ENCODE data around the gene MEX3B. TPM values are rescaled to one million over a fixed set of nuclear protein-coding genes. Genes with fewer than 3 reads are reported as not detected.

Gene MEX3B
- polyA plus RNA-seq (2013, experiment 1 of 4) = 48.5 TPM
- polyA plus RNA-seq (2013, experiment 2 of 4) = 45.9 TPM
- polyA plus RNA-seq (2013, experiment 3 of 4) = 46.2 TPM
- polyA plus RNA-seq (2013, experiment 4 of 4) = 46.6 TPM

DNA sequence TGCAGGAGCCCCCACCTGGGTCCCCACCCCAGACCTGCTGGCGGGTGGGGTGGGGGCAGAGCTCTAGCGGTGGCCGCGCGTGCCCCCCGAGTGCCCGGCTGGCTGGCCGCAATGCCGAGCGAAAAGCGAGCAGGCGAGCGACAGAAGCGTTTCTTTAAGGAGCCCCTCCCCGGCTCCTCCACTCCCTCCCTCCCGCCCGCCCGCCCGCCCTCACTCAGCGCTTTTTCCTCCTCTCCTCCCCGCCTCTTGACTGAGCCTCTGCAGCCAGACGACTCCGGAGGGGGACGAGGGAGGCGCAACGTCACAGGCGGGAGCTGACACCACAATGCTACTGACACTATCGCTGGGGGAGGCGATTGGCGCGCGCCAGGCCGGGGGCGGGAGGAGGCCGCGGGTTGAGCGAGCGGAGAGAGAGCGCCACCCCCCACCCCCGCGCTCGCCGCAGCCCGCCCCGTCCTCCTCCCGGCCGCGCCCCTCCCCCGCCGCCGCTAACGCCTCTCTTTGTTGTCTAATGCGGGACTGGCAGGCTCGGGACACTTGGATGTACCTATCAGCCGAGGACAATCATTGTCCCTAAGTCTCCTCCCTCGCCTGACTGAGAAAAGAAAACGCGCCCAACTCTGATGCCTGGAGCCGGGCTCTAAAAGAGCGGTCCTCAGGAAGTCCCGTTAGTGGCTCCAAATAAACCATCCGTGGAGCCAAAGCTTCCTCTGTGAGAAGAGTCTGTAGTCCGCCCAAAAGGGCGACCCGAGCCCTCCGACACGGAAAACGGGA lies at the start of gene MEX3B:
MEX3B (minus strand) TSS at position 127 of the 774 bp plus-strand sequence. CDS start 313 bp downstream, outside the sequence.
- Histone ChIP-seq H3K4me1 (ENCODE audit: control insufficient read depth, insufficient read depth, low read length) (peaks cover 17% of the 10 kb centered on the region), H3K27me3 (ENCODE audit: control insufficient read depth, insufficient read depth, low read length, poor library complexity, severe bottlenecking) (peaks cover 5% of the 10 kb centered on the region), H3K9me3 (ENCODE audit: control insufficient read depth, low read length) (no peaks in the 10 kb centered on the region), H3K27ac (ENCODE audit: insufficient read depth, low read depth, low read length, poor library complexity, severe bottlenecking) (peak within 1 kb of the TSS; percentile 98), H3K36me3 (ENCODE audit: control insufficient read depth, insufficient read depth, low read length) (peaks cover 9% of the 10 kb centered on the region), H3K4me3 (ENCODE audit: insufficient read depth, low read depth, low read length) (peak within 1 kb of the TSS; percentile 93)
- WGBS, 2 experiments = 0% methylated on average over 63 of the region's 68 CpGs

GRCh38 chr15:82093774-82094211 lies 48.0 kb upstream of the MEX3B start:
- H3K27ac ChIP-seq (ENCODE audit: insufficient read depth, low read depth, low read length, poor library complexity, severe bottlenecking) = no peak overlapping the region
- H3K27me3 ChIP-seq (ENCODE audit: control insufficient read depth, insufficient read depth, low read length, poor library complexity, severe bottlenecking) = no peaks in the 10 kb centered on the region
- 94 to 96% methylated on average over 13 of the region's 13 CpGs for WGBS, 2 experiments
- H3K36me3 ChIP-seq (ENCODE audit: control insufficient read depth, insufficient read depth, low read length) = no peaks in the 10 kb centered on the region
- no peaks in the 10 kb centered on the region for H3K9me3 ChIP-seq (ENCODE audit: control insufficient read depth, low read length)
- no peak overlapping the region for H3K4me3 ChIP-seq (ENCODE audit: insufficient read depth, low read depth, low read length)
- no peaks in the 10 kb centered on the region for H3K4me1 ChIP-seq (ENCODE audit: control insufficient read depth, insufficient read depth, low read length)

GRCh38 chr15:82093325-82093724 lies 47.5 kb upstream of the MEX3B start:
- no peaks in the 10 kb centered on the region for H3K27me3 ChIP-seq (ENCODE audit: control insufficient read depth, insufficient read depth, low read length, poor library complexity, severe bottlenecking)
- no peak overlapping the region for H3K4me3 ChIP-seq (ENCODE audit: insufficient read depth, low read depth, low read length)
- H3K4me1 ChIP-seq (ENCODE audit: control insufficient read depth, insufficient read depth, low read length) = no peaks in the 10 kb centered on the region
- H3K27ac ChIP-seq (ENCODE audit: insufficient read depth, low read depth, low read length, poor library complexity, severe bottlenecking) = no peak overlapping the region
- no peaks in the 10 kb centered on the region for H3K9me3 ChIP-seq (ENCODE audit: control insufficient read depth, low read length)
- WGBS, 2 experiments = 92 to 95% methylated on average over 5 of the region's 5 CpGs
- H3K36me3 ChIP-seq (ENCODE audit: control insufficient read depth, insufficient read depth, low read length) = no peaks in the 10 kb centered on the region

DNA sequence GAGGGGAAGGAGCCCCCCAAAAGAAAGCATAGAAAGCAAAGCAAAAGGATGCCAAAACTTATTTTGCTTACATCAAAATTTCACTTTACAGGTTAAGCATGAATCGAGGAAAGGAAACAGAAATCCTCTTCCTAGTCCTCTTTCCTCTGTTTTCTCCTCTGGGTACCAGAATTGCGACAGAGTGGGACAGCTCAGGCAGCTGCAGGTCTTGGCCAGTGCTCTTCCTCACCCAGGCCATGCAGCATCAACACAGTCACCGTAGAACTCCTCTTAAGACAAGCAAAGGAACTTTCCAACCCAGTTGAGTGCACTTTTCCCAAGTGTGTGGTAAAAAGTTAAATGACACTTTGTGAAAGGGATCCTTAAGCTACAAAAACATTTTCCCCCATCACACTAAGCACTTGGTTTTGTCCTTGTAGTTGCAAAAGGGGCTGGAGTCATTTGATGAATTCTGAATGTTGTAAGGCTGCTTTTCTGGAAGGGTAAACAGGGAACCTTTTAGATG lies 45.9 kb upstream of the MEX3B start:
- no peak overlapping the region for H3K4me3 ChIP-seq (ENCODE audit: insufficient read depth, low read depth, low read length)
- WGBS, 2 experiments = 91 to 92% methylated on average over 3 of the region's 3 CpGs
- no peaks in the 10 kb centered on the region for H3K4me1 ChIP-seq (ENCODE audit: control insufficient read depth, insufficient read depth, low read length)
- H3K36me3 ChIP-seq (ENCODE audit: control insufficient read depth, insufficient read depth, low read length) = no peaks in the 10 kb centered on the region
- no peak overlapping the region for H3K27ac ChIP-seq (ENCODE audit: insufficient read depth, low read depth, low read length, poor library complexity, severe bottlenecking)
- no peaks in the 10 kb centered on the region for H3K27me3 ChIP-seq (ENCODE audit: control insufficient read depth, insufficient read depth, low read length, poor library complexity, severe bottlenecking)
- H3K9me3 ChIP-seq (ENCODE audit: control insufficient read depth, low read length) = no peaks in the 10 kb centered on the region

- H3K27ac ChIP-seq (ENCODE audit: insufficient read depth, low read depth, low read length, poor library complexity, severe bottlenecking) = no peak overlapping the region
- 85 to 91% methylated on average over 13 of the region's 16 CpGs for WGBS, 2 experiments
Observed at GRCh38 chr15:82086243-82086995, 40.6 kb upstream of the MEX3B start.

DNA sequence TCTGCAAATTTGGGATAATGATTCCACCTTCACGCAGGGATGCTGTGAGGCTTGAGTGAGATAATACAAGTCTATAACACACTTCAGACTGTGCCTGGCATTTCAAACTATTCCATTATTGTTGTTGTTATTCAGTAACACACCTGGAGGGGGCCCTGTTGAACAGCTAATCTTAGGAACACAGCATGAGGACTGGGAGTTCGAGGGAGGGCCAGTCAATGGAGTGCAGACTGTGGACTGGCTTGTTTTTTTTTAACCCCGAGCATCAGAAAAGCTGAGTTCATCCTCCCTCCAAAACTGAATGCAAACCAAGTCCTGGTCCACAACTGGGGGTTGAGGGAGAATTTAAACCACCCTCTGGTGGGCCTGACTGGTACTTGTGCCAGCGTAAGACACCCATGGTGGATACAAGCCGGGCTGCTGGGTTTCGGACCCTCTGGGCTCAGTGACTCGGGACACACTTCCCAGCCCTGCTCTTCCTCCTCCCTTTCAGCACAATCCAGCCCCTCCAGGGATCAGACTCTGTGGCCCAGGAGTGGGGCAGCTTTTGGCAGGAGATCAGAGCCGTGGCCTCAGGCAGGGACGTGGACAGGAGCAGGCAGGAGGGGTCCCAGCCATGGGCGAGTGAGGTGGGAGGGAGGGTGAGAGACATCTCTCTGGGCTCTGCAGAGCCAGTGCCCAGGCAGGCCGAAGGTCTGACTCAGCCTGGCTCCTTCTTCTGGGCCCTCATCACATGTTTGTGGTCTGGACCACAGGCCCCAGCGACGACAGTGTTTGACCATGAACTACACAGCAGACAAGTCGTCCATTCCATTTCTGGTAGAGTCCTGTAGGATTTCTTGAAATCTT lies 36.3 kb upstream of the MEX3B start:
- no peaks in the 10 kb centered on the region for H3K9me3 ChIP-seq (ENCODE audit: control insufficient read depth, low read length)
- no peaks in the 10 kb centered on the region for H3K4me1 ChIP-seq (ENCODE audit: control insufficient read depth, insufficient read depth, low read length)
- WGBS, 2 experiments = 86 to 88% methylated on average over 14 of the region's 14 CpGs
- no peak overlapping the region for H3K27ac ChIP-seq (ENCODE audit: insufficient read depth, low read depth, low read length, poor library complexity, severe bottlenecking)
- no peaks in the 10 kb centered on the region for H3K27me3 ChIP-seq (ENCODE audit: control insufficient read depth, insufficient read depth, low read length, poor library complexity, severe bottlenecking)
- no peak overlapping the region for H3K4me3 ChIP-seq (ENCODE audit: insufficient read depth, low read depth, low read length)
- no peaks in the 10 kb centered on the region for H3K36me3 ChIP-seq (ENCODE audit: control insufficient read depth, insufficient read depth, low read length)

More at GRCh38 chr15:82086243-82086995, 40.6 kb upstream of the MEX3B start:
- H3K27me3 ChIP-seq (ENCODE audit: control insufficient read depth, insufficient read depth, low read length, poor library complexity, severe bottlenecking) = no peaks in the 10 kb centered on the region
- H3K4me1 ChIP-seq (ENCODE audit: control insufficient read depth, insufficient read depth, low read length) = no peaks in the 10 kb centered on the region
- H3K4me3 ChIP-seq (ENCODE audit: insufficient read depth, low read depth, low read length) = no peak overlapping the region
- H3K9me3 ChIP-seq (ENCODE audit: control insufficient read depth, low read length) = no peaks in the 10 kb centered on the region
- no peaks in the 10 kb centered on the region for H3K36me3 ChIP-seq (ENCODE audit: control insufficient read depth, insufficient read depth, low read length)

DNA sequence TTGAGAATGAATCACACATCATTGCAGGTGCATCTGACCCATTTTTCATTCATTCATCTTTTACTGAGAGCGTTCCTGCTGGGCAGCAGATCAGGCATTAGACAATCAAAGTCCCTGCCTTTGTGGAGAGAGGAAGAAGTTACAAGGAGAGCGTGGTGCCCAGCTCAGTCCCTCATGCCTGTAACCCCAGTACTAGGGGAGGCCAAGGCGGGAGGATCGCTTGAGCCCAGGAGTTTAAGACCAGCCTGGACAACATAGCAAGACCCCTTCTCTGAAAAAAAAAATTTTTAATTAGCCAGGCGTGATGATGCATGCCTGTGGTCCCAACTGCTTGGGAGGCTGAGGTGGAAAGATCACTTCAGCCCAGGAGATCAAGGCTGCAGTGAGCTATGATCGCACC lies 35.0 kb upstream of the MEX3B start:
- Histone ChIP-seq H3K36me3 (ENCODE audit: control insufficient read depth, insufficient read depth, low read length) (no peaks in the 10 kb centered on the region), H3K4me1 (ENCODE audit: control insufficient read depth, insufficient read depth, low read length) (no peaks in the 10 kb centered on the region), H3K27ac (ENCODE audit: insufficient read depth, low read depth, low read length, poor library complexity, severe bottlenecking) (no peak overlapping the region), H3K4me3 (ENCODE audit: insufficient read depth, low read depth, low read length) (no peak overlapping the region), H3K27me3 (ENCODE audit: control insufficient read depth, insufficient read depth, low read length, poor library complexity, severe bottlenecking) (no peaks in the 10 kb centered on the region), H3K9me3 (ENCODE audit: control insufficient read depth, low read length) (no peaks in the 10 kb centered on the region)
- WGBS, 2 experiments = 90% methylated on average over 6 of the region's 6 CpGs

DNA sequence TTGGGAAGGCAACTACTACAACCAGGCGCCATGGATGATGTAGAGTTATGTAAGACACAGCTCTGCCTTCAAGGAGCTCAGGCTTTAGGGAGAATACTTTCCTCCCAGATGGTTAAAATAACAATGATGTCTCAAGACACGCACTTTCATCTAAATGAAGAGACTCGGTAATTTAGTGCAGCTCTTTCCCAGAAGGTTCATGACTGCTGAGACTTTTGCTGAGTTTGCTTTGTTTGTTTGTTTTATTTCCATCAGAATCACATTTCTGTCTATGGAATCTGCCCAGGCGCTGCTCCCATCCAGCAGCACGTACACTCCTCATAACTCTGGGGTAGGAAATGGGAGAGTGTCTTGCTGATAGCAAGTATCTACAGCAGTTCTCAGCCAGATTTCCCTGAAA lies 33.9 kb upstream of the MEX3B start:
- Histone ChIP-seq H3K4me1 (ENCODE audit: control insufficient read depth, insufficient read depth, low read length) (no peaks in the 10 kb centered on the region), H3K4me3 (ENCODE audit: insufficient read depth, low read depth, low read length) (no peak overlapping the region), H3K27me3 (ENCODE audit: control insufficient read depth, insufficient read depth, low read length, poor library complexity, severe bottlenecking) (no peaks in the 10 kb centered on the region), H3K9me3 (ENCODE audit: control insufficient read depth, low read length) (no peaks in the 10 kb centered on the region), H3K27ac (ENCODE audit: insufficient read depth, low read depth, low read length, poor library complexity, severe bottlenecking) (no peak overlapping the region), H3K36me3 (ENCODE audit: control insufficient read depth, insufficient read depth, low read length) (no peaks in the 10 kb centered on the region)
- 79 to 81% methylated on average over 5 of the region's 5 CpGs for WGBS, 2 experiments

- Histone ChIP-seq H3K4me1 (ENCODE audit: control insufficient read depth, insufficient read depth, low read length) (no peaks in the 10 kb centered on the region), H3K36me3 (ENCODE audit: control insufficient read depth, insufficient read depth, low read length) (no peaks in the 10 kb centered on the region), H3K9me3 (ENCODE audit: control insufficient read depth, low read length) (no peaks in the 10 kb centered on the region), H3K4me3 (ENCODE audit: insufficient read depth, low read depth, low read length) (no peak overlapping the region), H3K27ac (ENCODE audit: insufficient read depth, low read depth, low read length, poor library complexity, severe bottlenecking) (no peak overlapping the region), H3K27me3 (ENCODE audit: control insufficient read depth, insufficient read depth, low read length, poor library complexity, severe bottlenecking) (no peaks in the 10 kb centered on the region)
- 94% methylated on average over 1 of the region's 1 CpG; no CpG with 5 or more reads in 1 of the 2 experiments for WGBS, 2 experiments
Observed at GRCh38 chr15:82074610-82075009, 28.8 kb upstream of the MEX3B start.
